ENCODE data around the gene IL1RAPL2.
A peak's percentile ranks its signal among the peaks of the same experiment; 100 is the strongest.
"Not testable (repeated sequence)": the region's sequence is repeated elsewhere in the genome, so short reads cannot be mapped to it uniquely, and the experiment has no call there.

Gene IL1RAPL2

DNA sequence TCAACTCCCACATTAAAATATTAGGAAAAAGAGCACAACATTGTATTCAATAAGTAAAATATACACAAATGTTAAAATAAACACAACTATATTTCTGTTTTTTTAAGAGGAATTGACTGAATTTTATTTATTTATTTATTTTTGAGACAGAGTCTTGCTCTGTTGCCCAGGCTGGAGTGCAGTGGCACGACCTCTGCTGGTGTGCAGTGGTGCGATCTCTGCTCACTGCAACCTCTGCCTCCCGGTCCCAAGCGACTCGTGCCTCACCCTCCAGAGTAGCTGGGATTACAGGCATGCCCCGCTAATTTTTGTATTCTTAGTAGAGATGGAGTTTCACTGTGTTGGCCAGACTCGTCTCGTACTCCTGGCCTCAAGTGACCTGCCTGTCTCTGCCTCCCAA is 623.1 kb downstream of the IL1RAPL2 start:
- DNase-seq: no peak

DNA sequence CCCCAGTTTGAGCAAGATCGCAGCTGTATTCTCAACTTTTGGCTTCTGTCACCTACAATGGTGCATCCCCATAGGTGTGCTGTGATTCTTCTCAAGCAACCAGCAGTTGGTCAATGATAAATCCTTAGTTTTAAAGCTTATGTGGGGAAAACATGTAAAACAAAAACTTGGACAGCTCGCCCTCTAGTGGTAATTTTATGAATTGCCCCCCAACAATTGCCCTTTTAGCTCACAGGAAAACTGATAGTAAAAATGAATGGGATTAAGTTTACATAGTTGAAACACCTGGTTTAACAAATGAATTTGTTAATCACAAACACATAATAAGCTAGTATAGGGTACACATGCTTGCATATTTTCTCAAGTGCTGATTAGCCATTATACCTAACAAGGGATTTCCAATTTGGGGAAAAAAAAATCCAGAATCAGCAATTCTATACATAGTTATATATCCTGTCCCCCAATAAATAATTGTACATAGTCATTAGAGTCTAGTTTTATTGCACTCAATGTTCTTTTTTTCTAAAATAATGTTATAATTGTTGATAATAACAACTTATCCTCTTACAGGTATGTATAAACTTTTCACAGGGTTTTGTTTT is 624.4 kb downstream of the IL1RAPL2 start:
- peak; percentile 10 for DNase-seq

DNA sequence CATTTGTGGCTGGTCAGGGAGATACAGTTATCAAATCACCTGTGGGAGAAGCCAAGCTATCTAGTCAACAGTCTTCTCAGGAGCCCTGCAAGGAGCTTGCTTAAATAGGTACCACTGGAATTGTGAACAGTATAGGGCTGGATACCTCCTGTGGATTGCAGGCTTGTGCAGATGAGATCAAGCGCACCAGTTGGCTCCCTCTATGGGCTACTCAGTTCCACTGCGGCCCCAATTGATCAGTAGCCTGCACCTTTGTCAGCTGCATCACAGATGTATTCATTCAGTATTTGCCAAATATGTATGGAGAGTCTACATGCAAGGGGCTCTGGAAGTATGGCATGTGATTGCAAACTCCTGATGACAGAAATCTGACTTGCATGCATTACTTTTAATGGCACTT is 625.9 kb downstream of the IL1RAPL2 start:
- no peak for DNase-seq

DNA sequence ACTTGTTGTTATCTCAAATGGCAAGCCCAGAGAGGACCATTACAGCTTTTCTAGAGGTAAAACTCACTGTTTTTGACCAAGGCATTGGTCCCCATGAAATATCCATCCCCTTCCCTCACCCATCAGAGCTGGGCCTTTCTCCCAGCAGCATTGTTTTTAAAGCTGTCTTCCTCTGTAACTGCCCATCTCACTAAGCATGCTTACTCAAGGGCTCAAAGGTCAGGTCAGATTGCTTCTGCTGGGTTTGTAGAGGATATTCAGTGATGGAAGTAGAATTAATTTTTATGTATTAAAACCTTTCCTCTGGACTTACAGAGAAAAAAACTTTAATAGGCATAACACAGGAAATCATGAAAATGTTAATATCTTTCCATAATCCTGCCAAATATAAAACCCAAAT is 643.4 kb downstream of the IL1RAPL2 start:
- DNase-seq: no peak

DNA sequence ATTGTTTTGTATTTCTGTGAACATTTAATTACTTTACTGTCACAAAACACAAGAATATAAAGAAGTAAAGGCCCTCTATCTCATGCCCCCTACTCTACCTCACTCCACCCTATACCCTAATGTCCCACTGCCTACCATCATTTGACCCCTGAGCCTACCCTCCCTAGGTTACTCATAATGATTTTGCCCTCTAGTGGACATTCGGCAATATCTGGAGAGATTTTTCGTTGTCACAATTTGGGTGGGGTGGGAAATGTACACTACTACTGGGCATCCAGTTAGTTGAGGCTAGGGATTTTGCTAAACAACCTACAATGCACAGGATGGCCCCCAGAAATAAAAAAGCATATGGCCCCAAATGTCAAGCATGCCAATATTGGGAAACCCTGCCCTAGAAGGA is 644.3 kb downstream of the IL1RAPL2 start:
- DNase-seq: no peak

DNA sequence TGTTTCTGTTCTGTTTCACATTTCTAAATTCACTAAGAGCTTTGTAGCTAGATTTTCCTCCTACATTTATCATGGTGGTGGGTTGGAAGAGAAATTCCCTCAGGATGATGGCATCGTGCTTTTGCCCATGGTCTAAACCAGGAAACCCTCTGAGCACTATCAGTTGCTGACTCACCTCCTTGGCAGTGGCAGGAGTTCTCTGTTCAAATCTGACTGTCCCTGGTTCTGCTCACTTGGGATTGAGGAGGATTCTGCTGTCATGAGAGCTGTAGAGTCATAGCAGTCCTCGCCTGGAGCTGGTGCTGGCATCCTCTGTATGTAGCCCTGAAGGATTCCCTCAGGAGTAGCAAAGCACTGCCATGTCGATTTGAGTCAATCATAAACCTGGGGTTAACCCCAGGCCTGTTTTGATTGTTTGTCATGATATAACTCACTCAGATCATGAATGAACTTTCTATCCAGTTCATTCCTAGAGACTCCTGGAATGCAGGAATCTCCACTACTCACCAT is 645.1 kb downstream of the IL1RAPL2 start:
- DNase-seq: no peak

DNA sequence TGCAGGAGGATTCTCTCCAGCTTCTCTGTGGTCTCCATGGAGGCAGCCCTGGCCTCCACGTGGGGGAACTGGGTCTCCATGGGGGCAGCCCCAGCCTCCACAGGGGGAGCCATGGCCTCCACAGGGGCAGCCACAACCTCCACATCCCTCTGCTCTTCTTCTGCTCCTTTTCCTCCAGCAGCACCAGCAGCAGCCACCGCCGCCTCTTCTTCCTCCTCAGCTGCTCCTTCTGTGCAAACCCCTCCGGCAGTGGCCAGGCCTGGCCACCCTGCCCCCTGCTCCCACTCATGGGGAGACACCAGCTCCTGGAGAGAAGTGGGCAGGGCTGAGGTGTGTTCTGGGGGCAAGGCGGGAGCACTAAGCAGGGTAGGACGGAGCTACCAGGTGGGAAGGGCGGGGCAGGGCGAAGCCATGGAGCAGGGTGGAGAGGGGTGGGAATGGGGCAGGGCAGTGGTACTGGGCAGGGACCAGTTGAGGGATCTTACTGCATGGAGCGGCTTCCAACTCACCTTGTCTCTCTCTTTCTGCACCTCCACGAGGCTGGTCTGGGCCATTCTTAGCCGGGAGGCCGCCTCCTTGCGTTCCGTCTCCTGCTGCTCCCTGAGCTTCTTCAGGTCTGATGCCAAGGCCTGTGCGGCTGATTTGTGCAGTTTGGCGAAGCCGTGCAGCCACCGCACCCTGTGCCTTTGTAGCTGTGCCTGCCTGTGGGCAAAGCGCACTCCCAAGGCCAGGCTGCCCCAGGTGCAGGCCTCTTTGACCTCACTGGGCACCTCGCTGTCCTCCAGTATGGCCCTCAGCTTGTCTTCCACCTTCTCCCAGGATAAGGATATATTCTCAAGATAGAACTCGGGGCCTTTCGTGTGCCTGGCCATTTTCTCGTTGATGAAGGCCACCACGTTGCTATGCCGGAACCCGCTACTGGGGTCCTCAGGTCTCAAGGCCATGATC is 653.7 kb downstream of the IL1RAPL2 start:
- no peak for DNase-seq

DNA sequence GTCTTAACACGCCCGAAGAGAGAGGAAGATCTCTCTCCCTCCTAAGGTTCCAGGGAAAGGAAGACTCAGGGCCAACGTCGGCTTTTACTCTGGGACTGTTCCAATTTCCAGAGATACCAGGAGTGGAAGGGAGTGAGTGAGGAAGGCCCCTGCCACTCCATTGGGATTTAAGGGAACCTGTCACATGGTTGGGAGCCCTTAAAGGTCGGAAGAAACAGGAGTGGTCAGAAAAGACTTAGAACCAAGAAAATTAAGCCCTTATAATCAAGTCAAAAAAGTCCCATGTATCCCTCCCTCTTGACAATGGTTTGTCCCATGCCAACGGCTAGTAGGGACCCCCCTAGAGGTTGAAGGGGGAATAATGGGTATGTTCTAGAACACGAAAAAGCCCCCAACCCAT is 654.6 kb downstream of the IL1RAPL2 start, which contains the start of gene TEX13A:
Gene TEX13A, minus strand, starts transcription at position 59 of the 400 bp plus-strand sequence. CDS start 297 bp downstream, outside the sequence.
- DNase-seq: no peak

DNA sequence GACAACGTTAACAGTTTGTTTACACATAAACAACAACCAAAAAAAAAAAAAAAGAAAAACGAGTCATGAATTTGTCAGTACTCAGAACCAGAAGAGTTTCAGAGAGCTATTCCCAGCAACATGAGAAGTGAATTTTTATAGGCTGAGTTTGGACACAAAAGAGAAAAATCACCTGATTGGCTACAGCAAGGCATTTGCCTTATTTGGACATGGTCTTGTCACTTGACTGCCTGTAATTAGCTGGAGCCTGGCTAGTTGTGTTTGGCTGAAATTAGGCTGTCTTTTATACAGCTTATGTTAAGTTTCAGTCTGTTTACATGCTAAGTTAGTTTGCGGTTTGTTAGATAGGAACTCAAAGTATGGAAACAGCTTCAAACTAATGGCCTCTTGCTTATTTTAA is 655.4 kb downstream of the IL1RAPL2 start:
- DNase-seq: no peak

DNA sequence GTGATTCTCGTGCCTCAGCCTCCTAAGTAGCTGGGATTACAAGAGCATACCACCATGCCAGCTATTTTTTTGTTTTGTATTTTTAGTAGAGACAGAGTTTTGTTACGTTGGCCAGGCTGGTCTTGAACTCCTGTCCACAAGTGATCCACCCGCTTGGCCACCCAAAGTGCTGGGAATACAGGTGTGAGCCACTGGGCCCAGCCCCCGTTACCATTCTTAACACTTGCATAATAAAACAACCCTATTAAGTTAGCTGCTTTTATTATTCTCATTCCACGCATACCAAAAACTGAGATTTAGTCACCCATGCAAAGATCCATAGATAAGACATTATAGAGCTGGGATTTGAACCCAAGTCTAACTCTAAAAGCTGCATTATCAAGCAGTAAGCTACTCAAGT is 660.5 kb downstream of the IL1RAPL2 start:
- DNase-seq: no peak

DNA sequence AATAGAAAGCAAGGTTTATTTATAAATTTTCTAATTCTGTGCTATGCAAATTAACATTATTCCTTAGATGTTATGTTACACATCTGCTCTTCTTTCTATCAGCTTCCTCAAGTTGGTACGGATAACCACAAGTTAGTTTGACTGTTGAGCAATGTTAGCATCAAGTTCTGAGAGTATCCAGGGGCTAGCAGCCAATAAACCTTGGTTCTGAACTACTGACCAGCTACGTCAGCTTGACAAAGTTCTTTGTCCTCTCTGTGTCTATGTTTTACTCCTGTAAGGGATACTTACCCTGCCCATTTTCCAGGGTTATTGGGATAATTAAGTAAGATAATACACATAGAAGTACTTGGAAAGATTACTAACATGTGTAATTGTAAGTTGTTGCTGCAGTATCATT is 662.6 kb downstream of the IL1RAPL2 start:
- DNase-seq: no peak

DNA sequence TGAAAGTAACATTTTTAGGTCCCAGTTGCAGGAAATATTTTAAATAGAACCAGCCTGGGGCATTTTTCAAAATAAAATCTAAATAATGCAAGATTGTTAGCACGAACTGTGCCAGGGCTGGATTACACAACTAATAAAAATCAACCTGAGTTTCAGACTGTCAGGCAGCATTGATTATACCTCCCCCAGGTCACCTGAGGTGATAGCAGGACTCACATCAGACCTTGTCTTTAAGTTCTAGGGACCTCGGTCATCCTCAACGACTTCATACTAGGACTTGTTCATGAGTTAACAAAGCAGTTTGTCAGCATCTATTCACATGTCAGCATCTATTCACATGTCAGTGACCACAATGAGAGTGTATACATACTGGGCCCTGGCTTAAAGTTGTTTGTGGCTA is 663.1 kb downstream of the IL1RAPL2 start:
- DNase-seq: no peak

DNA sequence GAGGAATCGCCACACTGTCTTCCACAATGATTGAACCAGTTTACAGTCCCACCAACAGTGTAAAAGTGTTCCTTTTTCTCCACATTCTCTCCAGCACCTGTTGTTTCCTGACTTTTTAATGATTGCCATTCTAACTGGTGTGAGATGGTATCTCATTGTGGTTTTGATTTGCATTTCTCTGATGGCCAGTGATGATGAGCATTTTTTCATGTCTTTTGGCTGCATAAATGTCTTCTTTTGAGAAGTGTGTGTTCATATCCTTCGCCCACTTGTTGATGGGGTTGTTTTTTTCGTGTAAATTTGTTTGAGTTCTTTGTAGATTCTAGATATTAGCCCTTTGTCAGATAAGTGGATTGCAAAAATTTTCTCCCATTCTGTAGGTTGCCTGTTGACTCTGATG is 671.4 kb downstream of the IL1RAPL2 start:
- DNase-seq: not testable (repeated sequence)

DNA sequence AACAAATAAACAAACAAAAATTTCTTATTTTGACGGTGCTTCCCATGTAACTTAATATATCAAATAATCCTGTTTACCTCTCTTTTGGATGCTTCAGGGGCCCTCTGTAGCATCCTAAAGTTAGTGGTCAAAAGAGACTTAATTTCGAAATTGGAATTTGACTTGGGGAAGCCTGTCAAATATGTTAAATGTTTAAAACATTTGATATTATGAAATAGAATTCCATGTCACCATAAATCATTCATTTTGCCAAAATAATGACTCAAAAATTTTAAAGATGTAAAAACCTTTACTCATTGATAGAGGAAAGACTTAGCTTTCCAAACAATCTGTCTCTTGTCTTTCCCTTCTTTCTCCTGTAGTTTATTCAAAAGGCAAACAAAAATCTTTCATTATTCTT is 675.1 kb downstream of the IL1RAPL2 start:
- no peak for DNase-seq

DNA sequence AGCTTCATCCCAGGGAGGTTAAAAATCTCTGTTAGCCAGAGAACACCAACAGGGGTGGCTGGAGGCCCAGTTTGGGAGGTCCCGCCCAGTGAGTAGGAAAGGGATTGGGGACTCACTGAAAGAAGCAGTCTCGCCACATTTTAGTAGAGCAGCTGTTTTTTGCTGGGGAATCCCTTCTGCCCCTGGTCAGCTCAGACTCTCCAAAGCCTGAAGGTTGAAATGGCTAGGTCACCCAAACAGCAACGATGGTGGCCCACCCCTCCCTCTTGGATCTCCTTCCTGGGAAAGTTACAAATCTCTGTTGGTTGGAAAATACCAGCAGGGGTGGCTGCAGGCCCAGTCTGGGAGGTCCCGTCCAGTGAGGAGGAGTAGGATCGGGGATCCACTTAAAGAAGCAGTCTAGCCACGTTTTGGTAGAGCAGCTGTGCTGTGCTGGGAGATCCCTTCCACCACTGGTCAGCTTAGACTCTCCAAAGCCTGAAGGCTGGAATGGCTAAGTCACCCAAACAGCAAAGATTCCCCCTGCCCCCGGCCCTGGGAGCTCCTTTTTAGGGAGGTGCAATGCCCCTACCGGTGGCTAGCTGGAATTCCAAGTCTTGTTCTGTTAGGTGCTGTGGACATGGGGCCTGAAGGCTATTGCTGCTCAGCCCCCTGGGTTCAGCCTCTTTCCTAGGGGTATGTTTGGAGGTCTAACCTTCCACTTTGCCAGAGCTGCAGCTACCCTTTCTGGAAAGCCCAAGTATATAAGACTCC is 694.5 kb downstream of the IL1RAPL2 start:
- DNase-seq: no peak

DNA sequence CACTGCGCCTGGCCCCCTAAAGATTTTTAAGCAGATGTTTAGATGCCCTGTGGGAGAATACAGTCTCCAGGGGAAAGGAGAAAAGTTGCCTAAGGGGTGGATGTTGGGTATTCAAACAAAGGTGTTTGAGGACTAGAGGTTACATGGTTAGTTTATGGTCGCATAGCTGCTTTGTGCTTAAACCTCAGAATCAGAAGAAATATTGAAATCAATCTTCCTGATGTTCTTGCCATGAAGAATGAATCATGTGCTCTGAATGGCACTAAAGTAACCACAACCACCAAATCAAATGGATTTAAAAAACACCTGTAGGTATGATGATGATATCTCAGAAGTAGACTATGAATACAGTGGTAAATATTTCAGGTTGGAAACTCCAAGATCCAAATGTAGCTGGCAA is 697.2 kb downstream of the IL1RAPL2 start:
- DNase-seq: no peak

DNA sequence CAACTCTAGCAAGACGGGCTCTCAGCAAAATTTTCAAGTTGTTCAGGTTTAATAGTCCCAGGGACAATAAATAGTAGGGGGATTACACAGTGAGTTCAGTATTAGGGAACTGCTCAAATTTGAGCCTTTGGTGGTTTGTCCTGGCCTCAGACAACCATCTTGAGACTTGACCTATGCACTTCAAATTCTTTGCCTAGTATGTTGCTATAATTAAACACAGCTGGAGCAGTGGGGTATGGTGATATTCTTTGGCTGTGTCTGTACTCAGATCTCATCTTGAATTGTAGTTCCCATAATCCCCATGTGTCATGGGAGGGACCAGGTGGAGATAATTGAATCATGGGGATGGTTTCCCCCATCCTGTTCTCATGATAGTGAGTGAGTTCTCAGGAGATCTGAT is 697.8 kb downstream of the IL1RAPL2 start:
- no peak for DNase-seq

DNA sequence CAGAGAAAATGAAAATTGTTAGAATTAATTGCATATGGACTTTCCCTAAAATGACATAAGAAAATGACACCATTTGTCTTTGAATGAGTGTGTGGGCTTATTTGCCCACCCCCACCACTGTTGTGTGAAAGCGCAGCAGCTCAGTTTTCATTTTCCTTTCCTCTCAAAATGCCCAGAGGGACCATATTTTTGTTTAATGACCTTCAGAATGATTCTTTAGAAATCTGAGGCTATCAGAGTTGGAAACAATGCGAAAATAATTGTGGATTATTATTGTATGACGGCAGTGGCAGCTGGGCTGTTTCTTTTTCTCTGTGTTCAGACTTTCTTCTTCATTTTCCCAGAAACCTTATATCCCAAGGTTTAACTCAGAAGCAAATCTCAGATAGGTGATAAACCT is 699.1 kb downstream of the IL1RAPL2 start:
- no peak for DNase-seq

DNA sequence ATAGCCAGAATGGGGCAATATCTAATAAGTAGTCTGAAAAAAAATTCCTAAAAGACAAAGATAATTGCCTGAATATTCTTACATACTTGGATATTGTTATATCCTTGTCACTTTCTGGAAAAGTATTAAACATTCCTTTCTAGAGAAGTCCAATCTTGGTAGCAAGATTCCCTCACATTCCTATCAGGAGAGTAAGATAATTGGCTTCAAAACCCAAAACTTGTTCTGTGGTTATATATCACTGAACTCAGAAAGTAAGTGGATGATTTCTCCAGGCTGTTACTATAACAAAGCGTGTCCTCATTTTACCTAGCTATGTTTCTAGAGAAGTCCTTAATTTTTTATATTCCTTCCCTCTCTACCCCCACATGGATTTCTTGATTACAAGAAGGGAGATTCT is 700.5 kb downstream of the IL1RAPL2 start:
- no peak for DNase-seq

DNA sequence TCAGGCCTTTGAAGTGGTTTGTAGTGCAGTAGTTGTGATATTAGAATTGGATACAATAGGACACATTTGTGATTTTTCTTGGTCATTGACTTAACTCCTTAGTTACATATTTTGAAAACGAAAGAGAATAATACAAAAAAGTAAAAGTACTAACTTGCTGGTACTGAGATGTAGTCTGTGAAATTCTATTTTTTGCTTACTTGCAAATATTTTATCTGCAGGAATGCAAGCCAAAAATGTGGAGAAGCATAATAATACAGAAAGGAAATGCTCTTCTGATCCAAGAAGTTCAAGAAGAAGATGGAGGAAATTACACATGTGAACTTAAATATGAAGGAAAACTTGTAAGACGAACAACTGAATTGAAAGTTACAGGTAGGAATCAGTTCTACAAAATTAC is 701.2 kb downstream of the IL1RAPL2 start:
- no peak for DNase-seq

DNA sequence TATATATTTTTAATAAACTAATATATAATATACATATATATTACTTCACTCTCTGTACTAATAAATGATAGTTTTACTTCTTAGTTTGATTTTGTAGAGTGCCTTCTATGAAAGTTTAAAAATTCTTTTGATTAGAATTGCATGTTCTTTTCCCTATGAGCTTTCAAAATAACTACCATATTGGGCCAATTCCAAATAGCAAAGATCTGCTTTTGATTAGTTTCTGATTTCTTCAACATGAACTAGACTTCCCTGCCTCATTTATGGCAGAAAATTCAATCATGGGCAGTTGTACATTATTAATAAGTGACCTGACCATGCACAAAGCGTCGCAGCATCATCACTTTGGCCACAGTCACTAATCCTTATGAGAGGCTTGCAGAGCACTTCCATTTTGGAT is 703.4 kb downstream of the IL1RAPL2 start:
- no peak for DNase-seq

DNA sequence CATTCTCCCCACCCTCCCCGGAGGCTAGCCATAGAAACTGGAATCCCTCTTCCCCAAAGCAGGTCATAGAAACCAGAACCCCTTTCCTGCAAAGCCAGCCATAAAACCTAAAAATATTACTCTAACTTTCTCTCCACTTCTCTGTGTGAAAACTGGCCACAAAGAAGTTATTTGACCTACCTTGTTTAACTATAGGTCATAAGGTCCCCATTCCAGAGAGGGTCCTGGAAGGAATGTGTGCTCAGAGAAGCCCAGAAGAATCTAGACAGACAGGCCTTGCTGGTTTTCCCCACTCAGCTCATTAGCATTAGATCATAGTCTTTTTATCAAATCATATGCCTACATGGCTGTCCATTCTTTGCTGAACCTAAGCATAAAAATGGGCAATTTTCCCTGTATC is 707.3 kb downstream of the IL1RAPL2 start:
- no peak for DNase-seq

DNA sequence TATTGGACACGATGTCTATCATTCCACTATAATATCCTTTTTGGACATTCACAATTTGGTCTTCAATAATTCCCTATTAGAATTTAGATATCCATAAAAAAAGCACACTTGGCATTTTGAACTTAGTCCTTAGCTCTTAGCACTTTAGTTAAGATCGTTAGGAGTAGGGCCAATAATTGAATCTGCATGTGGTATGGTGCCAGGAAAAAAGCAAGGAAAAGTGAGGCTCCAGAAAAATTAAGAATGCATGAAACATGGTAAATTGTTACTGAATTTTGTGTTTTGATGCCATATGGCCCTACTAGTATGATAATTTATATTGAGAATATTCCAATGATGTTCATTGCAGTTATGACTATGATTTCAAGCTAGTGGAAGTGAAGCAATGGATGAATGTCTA is 708.1 kb downstream of the IL1RAPL2 start:
- no peak for DNase-seq
